ENCODE measurements around the gene CEBPB. TPM values are rescaled to one million over a fixed set of nuclear protein-coding genes. Genes with fewer than 3 reads are reported as not detected.
"Not testable (repeated sequence)": the region's sequence is repeated elsewhere in the genome, so short reads cannot be mapped to it uniquely, and the experiment has no call there.

Gene CEBPB
- total RNA-seq, 1 donor = 38.1 TPM

GRCh38 chr20:50207026-50207425 is 16.4 kb downstream of the CEBPB start:
- DNase-seq (ENCODE audit: low read depth) = no peak
- TF ChIP-seq CTCF (IDR thresholded peaks at IDR 0.05; ENCODE audit: insufficient read depth, low read length) = no peak
- no peak overlapping the region for H3K4me3 ChIP-seq (ENCODE audit: low read depth, low read length)

GRCh38 chr20:50208085-50208491 is 17.5 kb downstream of the CEBPB start:
- TF ChIP-seq CTCF (IDR thresholded peaks at IDR 0.05; ENCODE audit: insufficient read depth, low read length) = no peak
- no peak for DNase-seq (ENCODE audit: low read depth)
- no peak overlapping the region for H3K4me3 ChIP-seq (ENCODE audit: low read depth, low read length)

- H3K4me3 ChIP-seq (ENCODE audit: low read depth, low read length); DNase-seq (ENCODE audit: low read depth): not testable (repeated sequence)
Observed at GRCh38 chr20:50208815-50209214, 18.2 kb downstream of the CEBPB start.

GRCh38 chr20:50210066-50210619 is 19.5 kb downstream of the CEBPB start:
- no peak overlapping the region for H3K4me3 ChIP-seq (ENCODE audit: low read depth, low read length)
- no peak for DNase-seq (ENCODE audit: low read depth)
- TF ChIP-seq CTCF (IDR thresholded peaks at IDR 0.05; ENCODE audit: insufficient read depth, low read length) = no peak

- DNase-seq (ENCODE audit: low read depth) = no peak
- no peak for TF ChIP-seq CTCF (IDR thresholded peaks at IDR 0.05; ENCODE audit: insufficient read depth, low read length)
- no peak overlapping the region for H3K4me3 ChIP-seq (ENCODE audit: low read depth, low read length)
Observed at GRCh38 chr20:50211091-50211490, 20.5 kb downstream of the CEBPB start.

- no peak overlapping the region for H3K4me3 ChIP-seq (ENCODE audit: low read depth, low read length)
- no peak for TF ChIP-seq CTCF (IDR thresholded peaks at IDR 0.05; ENCODE audit: insufficient read depth, low read length)
- no peak for DNase-seq (ENCODE audit: low read depth)
Observed at GRCh38 chr20:50213531-50214106, 23.0 kb downstream of the CEBPB start.

GRCh38 chr20:50214226-50215024 is 23.8 kb downstream of the CEBPB start:
- no peak overlapping the region for H3K4me3 ChIP-seq (ENCODE audit: low read depth, low read length)
- TF ChIP-seq CTCF (IDR thresholded peaks at IDR 0.05; ENCODE audit: insufficient read depth, low read length) = no peak
- DNase-seq (ENCODE audit: low read depth) = no peak
